ENCODE results near the gene CCL21. TPM values are rescaled to one million over a fixed set of nuclear protein-coding genes. Genes with fewer than 3 reads are reported as not detected.

The CCL21 gene
- total RNA-seq, 2 experiments from 2014 or later: not detected

GRCh38 chr9:34715639-34716215 lies 5.8 kb upstream of the CCL21 start:
- ATAC-seq (ENCODE audit: poor library complexity) (no peak), DNase-seq (no peak)
- H3K9me3 ChIP-seq (ENCODE audit: control insufficient read depth in 1 of 2, insufficient read depth in 1 of 2, low read length in 2 of 2): no peaks in the 10 kb centered on the region
- ChIA-PET CTCF (no interaction called here), POLR2A (no interaction called here)
- Mint-ChIP-seq H3K4me3 (no peak overlapping the region), H3K27me3 (peaks cover 23% of the 10 kb centered on the region), H3K9me3 (no peaks in the 10 kb centered on the region), H3K4me1 (ENCODE audit: low read depth) (no peaks in the 10 kb centered on the region), H3K27ac (no peak overlapping the region), H3K36me3 (ENCODE audit: low read depth) (no peaks in the 10 kb centered on the region)
- no peak overlapping the region for H3K4me3 ChIP-seq (ENCODE audit: low read length)
- peaks cover 0 to 7% of the 10 kb centered on the region in 2 experiments for H3K27me3 ChIP-seq (ENCODE audit: control insufficient read depth in 1 of 2, insufficient read depth in 2 of 2, low read length in 2 of 2)
- H3K27ac ChIP-seq (ENCODE audit: low read depth in 1 of 2, low read length in 2 of 2): no peak overlapping the region
- no peaks in the 10 kb centered on the region for H3K4me1 ChIP-seq (ENCODE audit: insufficient read depth, low read length)
- TF ChIP-seq CTCF (IDR thresholded peaks at IDR 0.05): no peak
- intact Hi-C loops (cut with DNase I, micrococcal nuclease): no loop called here
- H3K36me3 ChIP-seq (ENCODE audit: insufficient read depth, low read length): no peaks in the 10 kb centered on the region

GRCh38 chr9:34714007-34714406 lies 4.1 kb upstream of the CCL21 start:
- intact Hi-C loops (cut with DNase I, micrococcal nuclease): no loop called here
- H3K4me1 Mint-ChIP-seq (ENCODE audit: low read depth): no peaks in the 10 kb centered on the region
- no peaks in the 10 kb centered on the region for H3K9me3 Mint-ChIP-seq
- no peaks in the 10 kb centered on the region for H3K36me3 ChIP-seq (ENCODE audit: insufficient read depth, low read length)
- no peak overlapping the region for H3K4me3 Mint-ChIP-seq
- no peak overlapping the region for H3K27ac ChIP-seq (ENCODE audit: low read depth in 1 of 2, low read length in 2 of 2)
- ChIA-PET POLR2A (no interaction called here), CTCF (no interaction called here)
- TF ChIP-seq CTCF (IDR thresholded peaks at IDR 0.05): no peak
- H3K9me3 ChIP-seq (ENCODE audit: control insufficient read depth in 1 of 2, insufficient read depth in 1 of 2, low read length in 2 of 2): no peaks in the 10 kb centered on the region
- ATAC-seq (ENCODE audit: poor library complexity) (no peak), DNase-seq (no peak)
- no peak overlapping the region for H3K4me3 ChIP-seq (ENCODE audit: low read length)
- H3K27me3 Mint-ChIP-seq: peaks cover 19% of the 10 kb centered on the region
- H3K27me3 ChIP-seq (ENCODE audit: control insufficient read depth in 1 of 2, insufficient read depth in 2 of 2, low read length in 2 of 2): peaks cover 0 to 7% of the 10 kb centered on the region in 2 experiments
- H3K36me3 Mint-ChIP-seq (ENCODE audit: low read depth): no peaks in the 10 kb centered on the region
- no peaks in the 10 kb centered on the region for H3K4me1 ChIP-seq (ENCODE audit: insufficient read depth, low read length)
- H3K27ac Mint-ChIP-seq: no peak overlapping the region

- CTCF ChIA-PET: no interaction called here
- no peaks in the 10 kb centered on the region for H3K36me3 ChIP-seq (ENCODE audit: insufficient read depth, low read length)
- no peak overlapping the region for H3K4me3 ChIP-seq (ENCODE audit: low read length)
- DNase-seq: no peak
- no peak overlapping the region for H3K27ac ChIP-seq (ENCODE audit: low read depth in 1 of 2, low read length in 2 of 2)
- Mint-ChIP-seq H3K27ac (no peak overlapping the region), H3K9me3 (no peaks in the 10 kb centered on the region), H3K4me3 (no peak overlapping the region), H3K36me3 (ENCODE audit: low read depth) (no peaks in the 10 kb centered on the region), H3K27me3 (peaks cover 13% of the 10 kb centered on the region), H3K4me1 (ENCODE audit: low read depth) (no peaks in the 10 kb centered on the region)
- no peak for ATAC-seq (ENCODE audit: poor library complexity)
- H3K27me3 ChIP-seq (ENCODE audit: control insufficient read depth in 1 of 2, insufficient read depth in 2 of 2, low read length in 2 of 2): peaks cover 0 to 7% of the 10 kb centered on the region in 2 experiments
- TF ChIP-seq CTCF (IDR thresholded peaks at IDR 0.05): no peak
- intact Hi-C loops (cut with DNase I, micrococcal nuclease): no loop called here
- no peaks in the 10 kb centered on the region for H3K4me1 ChIP-seq (ENCODE audit: insufficient read depth, low read length)
- POLR2A ChIA-PET: no interaction called here
- H3K9me3 ChIP-seq (ENCODE audit: control insufficient read depth in 1 of 2, insufficient read depth in 1 of 2, low read length in 2 of 2): no peaks in the 10 kb centered on the region
These were observed 2.2 kb upstream of the CCL21 start for GRCh38 chr9:34712140-34712539.
